ENCODE measurements around the gene PTPRM.

PTPRM gene

DNA sequence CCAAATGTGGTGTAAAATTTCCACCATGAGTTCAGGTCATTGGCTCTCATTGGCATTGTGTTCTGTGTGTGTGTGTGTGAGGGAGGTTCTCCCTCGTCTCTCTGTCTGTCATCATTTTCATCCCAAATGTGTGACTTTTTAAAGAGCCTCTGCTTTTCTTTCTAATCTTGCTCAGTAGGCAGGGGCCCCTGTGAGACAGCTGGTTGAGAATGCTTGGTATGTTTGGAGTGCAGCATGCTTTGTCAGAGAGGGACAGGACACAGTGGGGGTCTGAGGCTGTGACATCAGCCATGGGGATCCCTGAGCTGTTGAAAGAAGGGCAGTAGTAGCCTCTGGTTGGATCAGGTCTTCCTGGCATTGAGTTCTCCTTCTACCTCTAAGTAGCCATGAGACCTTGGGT is 10.6 kb downstream of the PTPRM start:
- no peaks in the 10 kb centered on the region for H3K9me3 ChIP-seq (ENCODE audit: control insufficient read depth, insufficient read depth, low read length)
- H3K9ac ChIP-seq (ENCODE audit: low read depth, low read length), result no peak overlapping the region
- no peaks in the 10 kb centered on the region for H3K36me3 ChIP-seq (ENCODE audit: insufficient read depth, low read length)
- peaks cover 28% of the 10 kb centered on the region for H3K4me1 ChIP-seq (ENCODE audit: insufficient read depth, low read length)

DNA sequence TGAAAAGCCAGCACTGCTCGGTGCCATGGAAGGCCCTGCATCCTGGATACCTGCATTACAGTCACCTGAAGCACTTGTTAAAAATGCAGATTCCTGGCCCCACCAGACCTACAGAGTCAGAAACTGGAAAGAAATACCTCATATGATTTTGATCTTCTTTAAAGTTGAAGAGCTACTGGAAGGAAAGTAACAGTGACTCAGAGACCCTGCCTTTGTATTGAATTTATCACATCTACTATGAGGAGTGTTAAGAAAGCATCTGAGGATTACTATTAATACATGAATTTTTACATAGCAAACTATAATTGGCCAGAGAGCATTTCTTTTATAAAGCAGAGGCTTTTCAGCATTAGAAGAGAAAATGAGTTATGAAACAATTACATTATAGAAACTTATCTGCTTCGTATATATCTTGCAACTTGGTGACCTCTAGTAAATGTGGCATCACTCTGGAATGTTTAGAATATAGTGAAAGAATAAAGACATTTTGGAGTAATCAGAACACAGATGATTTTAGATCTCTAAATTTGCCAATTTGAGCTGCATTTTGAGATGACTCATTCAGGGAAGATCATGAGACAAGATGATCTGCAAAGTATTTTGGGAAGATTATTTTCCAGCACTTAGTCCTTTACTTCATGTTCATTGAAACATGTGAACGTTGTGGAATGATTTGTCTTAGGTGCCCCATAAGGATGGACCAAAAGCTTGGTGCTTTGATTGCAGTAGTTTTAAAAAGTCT is 12.2 kb downstream of the PTPRM start:
- no peak overlapping the region for H3K9ac ChIP-seq (ENCODE audit: low read depth, low read length)
- no peaks in the 10 kb centered on the region for H3K9me3 ChIP-seq (ENCODE audit: control insufficient read depth, insufficient read depth, low read length)
- no peaks in the 10 kb centered on the region for H3K36me3 ChIP-seq (ENCODE audit: insufficient read depth, low read length)
- H3K4me1 ChIP-seq (ENCODE audit: insufficient read depth, low read length), result peaks cover 32% of the 10 kb centered on the region

DNA sequence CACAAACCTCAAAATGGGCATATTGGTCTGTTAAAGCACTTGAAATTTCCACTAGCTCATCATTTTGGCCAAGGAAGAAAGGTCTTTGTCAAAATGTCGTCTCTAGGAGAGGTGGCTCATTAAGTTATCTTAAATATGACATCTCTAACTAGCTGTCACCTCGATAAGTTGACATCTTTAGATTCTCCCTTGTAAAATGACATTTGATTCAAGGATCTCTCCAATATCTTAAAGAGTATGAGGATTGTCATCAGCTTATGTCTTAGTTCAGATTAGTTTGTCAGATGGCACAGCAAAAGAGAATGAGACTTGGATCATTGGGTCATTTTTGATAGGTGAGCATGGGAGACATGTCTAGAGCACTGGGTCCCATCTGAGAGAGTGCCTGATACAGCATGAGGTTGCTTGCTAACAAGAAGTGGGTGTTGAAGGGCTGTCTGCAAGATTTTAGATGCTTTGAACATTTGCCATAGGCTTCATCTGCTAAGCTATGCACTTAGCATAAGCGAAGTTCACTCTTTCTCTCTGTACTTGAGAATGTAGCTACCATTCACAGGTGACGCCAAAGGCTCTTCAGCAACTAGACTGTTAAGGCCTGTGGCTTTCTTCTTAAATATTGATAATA is 12.9 kb downstream of the PTPRM start:
- Histone ChIP-seq H3K36me3 (ENCODE audit: insufficient read depth, low read length) (no peaks in the 10 kb centered on the region), H3K9ac (ENCODE audit: low read depth, low read length) (no peak overlapping the region), H3K4me1 (ENCODE audit: insufficient read depth, low read length) (peaks cover 32% of the 10 kb centered on the region), H3K9me3 (ENCODE audit: control insufficient read depth, insufficient read depth, low read length) (no peaks in the 10 kb centered on the region)

DNA sequence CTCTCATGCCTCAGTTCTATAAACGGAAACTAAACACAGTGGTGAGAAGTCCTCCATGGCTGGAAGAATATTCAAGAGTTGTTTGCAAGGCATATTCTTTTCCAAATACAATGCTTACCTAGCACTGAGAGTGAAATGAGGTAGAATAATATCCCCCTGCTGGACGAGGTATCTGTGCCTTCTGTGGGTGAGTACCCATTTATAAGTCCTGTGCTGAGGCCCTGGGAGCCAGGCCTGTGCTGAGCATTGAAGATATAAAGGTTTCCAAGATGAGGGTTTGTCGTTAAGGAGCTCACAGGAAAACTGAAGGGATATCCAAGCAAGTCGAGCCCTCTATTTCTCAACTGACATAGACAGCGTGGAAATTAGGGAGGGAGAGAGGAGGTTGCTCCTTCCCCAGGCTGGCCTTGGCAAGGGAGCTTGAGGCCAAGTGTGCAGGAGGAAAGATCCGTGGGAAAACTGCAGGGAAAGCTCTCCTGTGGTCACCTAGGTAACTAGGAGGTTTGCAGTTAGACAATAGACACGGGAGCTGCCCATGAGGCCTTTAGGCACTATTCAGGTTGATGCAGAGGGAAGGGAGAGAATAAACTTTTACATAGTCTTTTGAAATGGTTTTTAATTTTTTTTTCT is 17.6 kb downstream of the PTPRM start:
- no peak overlapping the region for H3K9ac ChIP-seq (ENCODE audit: low read depth, low read length)
- H3K36me3 ChIP-seq (ENCODE audit: insufficient read depth, low read length), result no peaks in the 10 kb centered on the region
- H3K9me3 ChIP-seq (ENCODE audit: control insufficient read depth, insufficient read depth, low read length), result no peaks in the 10 kb centered on the region
- peaks cover 5% of the 10 kb centered on the region; the same call in 1 of the 2 replicates for H3K4me1 ChIP-seq (ENCODE audit: insufficient read depth, low read length)

DNA sequence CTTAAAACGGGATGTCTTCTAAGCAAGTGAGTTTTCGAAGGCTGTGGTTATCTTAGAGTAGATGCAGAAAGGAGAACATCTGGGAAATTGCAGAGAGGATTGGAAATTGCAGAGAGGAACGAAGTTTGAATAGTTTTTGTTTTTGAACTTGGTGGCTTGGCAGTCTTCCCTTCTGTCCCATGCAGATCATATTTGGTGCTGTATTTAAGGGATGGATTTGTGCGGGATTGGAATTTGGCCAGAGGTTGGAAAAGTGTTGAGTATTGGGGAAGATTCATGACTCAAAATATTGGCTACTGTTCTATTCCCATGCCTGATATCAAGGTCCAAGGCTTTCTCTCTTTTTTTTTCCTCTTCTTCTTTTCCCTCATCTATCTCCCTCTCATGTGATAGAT is 18.2 kb downstream of the PTPRM start:
- H3K9ac ChIP-seq (ENCODE audit: low read depth, low read length), result no peak overlapping the region
- H3K36me3 ChIP-seq (ENCODE audit: insufficient read depth, low read length), result no peaks in the 10 kb centered on the region
- H3K9me3 ChIP-seq (ENCODE audit: control insufficient read depth, insufficient read depth, low read length), result no peaks in the 10 kb centered on the region
- H3K4me1 ChIP-seq (ENCODE audit: insufficient read depth, low read length), result peaks cover 5% of the 10 kb centered on the region; the same call in 1 of the 2 replicates

DNA sequence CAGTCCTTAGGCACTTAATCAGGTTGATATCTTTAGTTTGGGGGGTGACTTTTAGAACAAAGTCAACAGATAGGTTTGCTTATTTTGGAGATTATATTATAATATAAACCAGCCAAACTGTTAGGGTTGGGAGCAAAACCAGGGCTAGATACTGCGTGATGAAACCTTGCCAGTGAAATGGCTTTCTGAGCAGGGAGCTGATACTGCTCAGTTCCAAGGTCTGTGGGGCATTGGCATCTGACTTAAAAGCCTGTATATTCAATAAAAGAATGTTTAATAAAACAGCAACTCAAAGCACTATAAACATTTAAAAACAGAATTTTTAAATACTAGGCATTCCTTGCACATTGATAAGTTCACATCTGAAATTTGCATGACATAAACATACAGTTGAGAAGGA is 19.3 kb downstream of the PTPRM start:
- H3K9ac ChIP-seq (ENCODE audit: low read depth, low read length), result no peak overlapping the region
- no peaks in the 10 kb centered on the region for H3K9me3 ChIP-seq (ENCODE audit: control insufficient read depth, insufficient read depth, low read length)
- no peaks in the 10 kb centered on the region for H3K36me3 ChIP-seq (ENCODE audit: insufficient read depth, low read length)
- peaks cover 5% of the 10 kb centered on the region; the same call in 1 of the 2 replicates for H3K4me1 ChIP-seq (ENCODE audit: insufficient read depth, low read length)

DNA sequence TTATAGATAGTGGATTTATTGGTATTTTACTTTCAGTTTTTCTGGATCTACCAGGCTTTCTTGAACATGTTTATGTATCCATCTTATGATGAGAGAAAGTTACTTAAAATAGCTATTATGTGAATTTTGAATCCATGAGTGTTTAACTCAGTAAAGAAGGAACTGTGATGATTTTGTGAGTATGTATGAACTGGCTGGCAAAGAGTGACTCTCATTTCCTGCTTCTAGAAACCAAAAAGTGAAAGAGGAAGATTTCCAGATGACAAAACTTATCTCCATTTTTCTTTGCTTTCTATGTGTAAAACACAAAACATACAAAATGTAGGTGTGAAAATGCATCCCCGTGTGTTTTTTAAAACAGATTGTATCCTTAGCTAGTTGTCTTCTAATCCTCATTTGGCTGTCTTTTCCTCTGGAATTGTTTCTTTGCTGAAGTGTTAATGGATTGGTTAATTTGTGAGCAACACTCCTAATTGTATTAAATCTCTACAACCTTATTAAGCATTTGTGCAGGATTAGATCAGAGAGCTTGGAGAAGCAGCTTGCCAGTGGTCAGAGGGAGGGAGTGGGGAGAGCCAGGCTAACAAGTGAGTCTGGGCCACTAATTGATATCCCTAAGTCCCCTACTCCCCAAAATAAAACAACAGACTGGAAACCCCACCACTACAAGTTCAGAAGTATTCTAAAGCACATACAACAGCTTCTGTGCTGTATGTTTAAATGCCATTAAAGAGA is 23.9 kb downstream of the PTPRM start:
- no peaks in the 10 kb centered on the region for H3K36me3 ChIP-seq (ENCODE audit: insufficient read depth, low read length)
- no peaks in the 10 kb centered on the region for H3K9me3 ChIP-seq (ENCODE audit: control insufficient read depth, insufficient read depth, low read length)
- no peak overlapping the region for H3K9ac ChIP-seq (ENCODE audit: low read depth, low read length)
- peaks cover 7% of the 10 kb centered on the region; the same call in 1 of the 2 replicates for H3K4me1 ChIP-seq (ENCODE audit: insufficient read depth, low read length)

DNA sequence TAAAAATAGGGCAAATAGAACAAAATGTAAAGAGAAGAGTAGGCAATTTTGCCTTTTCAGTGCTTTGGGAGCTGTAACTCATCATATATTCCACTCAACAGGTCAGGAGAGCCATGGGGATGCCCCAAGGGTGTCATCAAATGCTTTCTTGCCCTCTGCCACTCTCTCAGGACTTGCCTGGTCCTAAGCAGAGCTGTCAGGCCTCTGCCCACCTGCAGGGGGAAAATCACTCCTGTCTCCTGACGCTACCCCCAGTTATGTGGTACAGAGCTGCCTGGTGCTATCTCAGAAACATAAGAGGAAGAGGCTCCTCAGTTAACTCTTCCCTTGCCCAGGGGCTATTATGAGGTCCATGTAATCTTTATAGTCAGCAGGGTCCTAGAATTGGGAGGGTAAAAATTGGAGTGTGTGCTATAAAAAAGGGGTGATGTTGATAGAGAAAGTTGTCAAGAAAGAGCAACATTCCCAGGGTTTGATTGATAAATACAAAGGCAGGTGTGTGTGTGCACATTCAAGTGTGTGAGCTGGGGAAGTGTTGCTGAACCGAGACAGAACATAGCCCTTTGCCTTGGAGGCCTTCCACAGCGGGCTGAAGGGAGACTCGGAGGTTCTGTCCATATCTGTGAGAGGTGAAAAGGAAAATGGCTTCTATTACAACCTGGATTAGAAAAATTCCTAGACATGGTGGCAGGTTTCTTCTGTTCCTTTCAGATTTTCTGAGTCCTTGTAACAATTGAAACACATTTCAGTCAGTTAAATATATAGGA is 25.4 kb downstream of the PTPRM start:
- Histone ChIP-seq H3K9me3 (ENCODE audit: control insufficient read depth, insufficient read depth, low read length) (no peaks in the 10 kb centered on the region), H3K36me3 (ENCODE audit: insufficient read depth, low read length) (no peaks in the 10 kb centered on the region), H3K9ac (ENCODE audit: low read depth, low read length) (no peak overlapping the region), H3K4me1 (ENCODE audit: insufficient read depth, low read length) (peaks cover 7% of the 10 kb centered on the region; the same call in 1 of the 2 replicates)

DNA sequence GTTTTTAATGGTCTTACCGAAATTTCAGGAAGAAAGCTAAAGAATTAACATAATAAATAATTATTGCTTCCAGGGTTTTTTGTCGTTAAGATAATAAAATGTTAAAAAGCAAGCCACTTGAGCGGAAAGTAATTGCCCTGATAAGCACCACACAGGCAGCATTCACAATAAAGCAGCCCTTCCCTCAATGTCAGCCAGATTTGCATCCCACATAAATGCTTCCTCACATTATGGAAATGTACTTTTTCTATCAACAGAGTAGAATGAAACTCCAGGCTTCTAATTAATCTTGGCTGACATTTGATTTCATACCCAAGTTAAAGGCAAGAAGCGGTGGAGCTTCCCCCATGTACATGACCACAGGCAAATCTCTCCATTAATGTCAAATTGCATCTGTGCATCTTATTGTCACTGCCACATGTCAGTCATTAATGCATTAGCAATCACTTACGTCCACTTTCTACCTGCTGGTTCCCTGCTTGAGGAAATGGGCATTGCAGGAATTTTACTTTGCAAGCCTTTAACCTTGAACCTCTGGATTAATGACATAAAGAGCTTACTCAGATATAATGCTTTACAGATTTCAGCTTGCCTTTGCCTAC is 26.2 kb downstream of the PTPRM start:
- no peaks in the 10 kb centered on the region for H3K9me3 ChIP-seq (ENCODE audit: control insufficient read depth, insufficient read depth, low read length)
- no peak overlapping the region for H3K9ac ChIP-seq (ENCODE audit: low read depth, low read length)

DNA sequence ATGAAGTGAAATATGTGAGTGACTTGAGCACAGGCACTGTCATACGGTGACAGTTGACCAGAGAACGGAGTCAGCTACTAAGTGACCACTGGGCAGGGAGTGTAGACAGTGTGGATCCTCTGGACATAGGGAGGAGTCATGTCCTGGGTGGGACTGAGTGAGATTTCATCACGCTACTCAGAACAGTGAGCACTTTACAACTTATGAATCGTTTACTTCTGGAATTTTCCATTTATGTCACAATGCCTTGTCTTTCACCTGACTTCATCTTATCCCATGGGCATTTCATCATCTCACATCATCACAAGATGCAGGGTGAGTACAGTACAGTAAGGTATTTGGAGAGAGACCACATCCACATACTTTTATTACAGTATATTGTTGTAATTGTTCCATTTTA is 29.0 kb downstream of the PTPRM start:
- no peaks in the 10 kb centered on the region for H3K36me3 ChIP-seq (ENCODE audit: insufficient read depth, low read length)
- no peak overlapping the region for H3K9ac ChIP-seq (ENCODE audit: low read depth, low read length)
- no peaks in the 10 kb centered on the region for H3K9me3 ChIP-seq (ENCODE audit: control insufficient read depth, insufficient read depth, low read length)
- H3K4me1 ChIP-seq (ENCODE audit: insufficient read depth, low read length), result peaks cover 15% of the 10 kb centered on the region

More for the DNA sequence above, 26.2 kb downstream of the PTPRM start:
- H3K36me3 ChIP-seq (ENCODE audit: insufficient read depth, low read length), result no peaks in the 10 kb centered on the region
- H3K4me1 ChIP-seq (ENCODE audit: insufficient read depth, low read length), result peaks cover 7% of the 10 kb centered on the region; the same call in 1 of the 2 replicates

DNA sequence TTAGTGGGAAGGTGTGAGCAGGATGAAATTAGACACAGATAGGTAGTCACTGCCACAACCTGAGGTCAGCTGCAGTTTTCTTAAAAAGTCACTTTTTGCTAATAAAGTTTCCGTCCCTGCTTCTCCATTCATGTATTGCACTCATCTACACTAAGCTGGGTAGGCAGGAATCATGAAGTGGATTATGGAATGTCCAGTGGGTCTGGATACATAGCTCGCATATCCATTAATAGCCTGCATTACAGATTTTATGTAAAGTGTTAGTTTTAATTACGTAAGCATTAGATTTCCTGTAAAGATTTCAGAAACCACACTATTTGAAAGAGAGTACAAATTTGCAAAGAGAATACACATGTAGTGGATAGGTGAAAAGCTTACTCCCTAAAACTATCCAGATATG is 30.4 kb downstream of the PTPRM start:
- Histone ChIP-seq H3K36me3 (ENCODE audit: insufficient read depth, low read length) (no peaks in the 10 kb centered on the region), H3K9me3 (ENCODE audit: control insufficient read depth, insufficient read depth, low read length) (no peaks in the 10 kb centered on the region), H3K4me1 (ENCODE audit: insufficient read depth, low read length) (peaks cover 14% of the 10 kb centered on the region), H3K9ac (ENCODE audit: low read depth, low read length) (no peak overlapping the region)

DNA sequence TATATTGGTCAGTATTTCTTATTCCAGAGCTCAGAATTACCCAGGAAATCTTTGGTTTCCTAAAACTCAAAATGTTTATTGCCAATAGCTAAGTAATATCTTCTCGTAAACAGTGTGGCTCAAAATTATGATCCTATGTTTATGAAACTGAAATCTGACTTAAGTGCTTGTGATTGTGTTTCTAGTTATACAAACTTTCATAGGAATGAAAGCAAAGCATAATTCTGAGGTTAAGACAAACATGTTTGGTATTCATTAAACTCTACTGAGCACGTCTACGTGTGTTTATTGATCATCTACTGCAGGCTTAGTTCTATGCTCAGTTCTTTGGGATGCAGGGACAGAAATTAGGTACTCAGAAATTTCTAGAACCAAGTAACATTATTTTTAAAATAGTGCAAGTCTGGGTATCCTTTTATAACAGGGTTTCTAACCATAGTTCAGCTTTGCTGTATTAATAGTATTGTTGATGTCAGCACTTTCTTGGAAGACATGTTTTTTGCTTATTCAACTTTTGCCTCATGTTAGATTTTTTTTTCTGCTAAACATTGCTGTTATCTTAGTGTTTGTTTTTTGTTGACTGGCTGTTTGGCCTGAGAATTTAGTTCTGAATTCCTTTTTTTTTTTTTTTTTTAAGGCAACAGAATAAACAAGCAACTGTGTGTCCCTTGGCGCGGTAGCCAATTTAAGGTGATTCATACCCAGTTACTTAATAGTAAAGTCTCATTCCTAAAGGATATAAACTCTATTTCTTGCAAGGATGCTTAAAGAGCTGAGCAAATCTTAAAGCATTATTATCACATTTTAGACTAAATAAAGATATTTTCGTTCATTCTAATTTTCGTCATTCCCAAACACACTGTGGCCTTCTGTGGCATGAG is 31.3 kb downstream of the PTPRM start:
- Histone ChIP-seq H3K4me1 (ENCODE audit: insufficient read depth, low read length) (peaks cover 15% of the 10 kb centered on the region), H3K36me3 (ENCODE audit: insufficient read depth, low read length) (no peaks in the 10 kb centered on the region), H3K9ac (ENCODE audit: low read depth, low read length) (no peak overlapping the region), H3K9me3 (ENCODE audit: control insufficient read depth, insufficient read depth, low read length) (no peaks in the 10 kb centered on the region)

DNA sequence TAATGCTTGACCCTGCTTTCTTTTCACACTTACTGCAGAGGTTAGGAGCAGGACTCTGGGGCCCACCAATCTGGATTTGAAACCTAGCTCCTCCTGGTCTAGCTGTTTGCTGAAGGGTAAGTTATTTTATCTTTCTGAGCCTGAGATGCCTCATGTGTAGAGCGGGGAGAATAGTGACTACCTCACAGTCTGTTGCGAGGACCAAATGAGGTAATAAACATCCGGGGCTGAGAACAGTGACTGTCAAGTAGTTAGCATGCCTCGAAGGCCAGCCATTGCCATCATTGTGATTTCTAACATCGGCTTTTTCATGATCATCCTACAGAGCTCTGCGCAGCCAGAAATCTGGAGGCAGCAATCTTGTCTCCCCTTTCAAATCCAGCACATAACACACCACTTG is 32.9 kb downstream of the PTPRM start:
- H3K36me3 ChIP-seq (ENCODE audit: insufficient read depth, low read length), result no peaks in the 10 kb centered on the region

More for the DNA sequence above, 32.9 kb downstream of the PTPRM start:
- Histone ChIP-seq H3K9ac (ENCODE audit: low read depth, low read length) (no peak overlapping the region), H3K9me3 (ENCODE audit: control insufficient read depth, insufficient read depth, low read length) (no peaks in the 10 kb centered on the region), H3K4me1 (ENCODE audit: insufficient read depth, low read length) (peaks cover 26% of the 10 kb centered on the region)

Data from ES-I3 (cell line).